ENCODE data around the gene LAMB4.

DNA sequence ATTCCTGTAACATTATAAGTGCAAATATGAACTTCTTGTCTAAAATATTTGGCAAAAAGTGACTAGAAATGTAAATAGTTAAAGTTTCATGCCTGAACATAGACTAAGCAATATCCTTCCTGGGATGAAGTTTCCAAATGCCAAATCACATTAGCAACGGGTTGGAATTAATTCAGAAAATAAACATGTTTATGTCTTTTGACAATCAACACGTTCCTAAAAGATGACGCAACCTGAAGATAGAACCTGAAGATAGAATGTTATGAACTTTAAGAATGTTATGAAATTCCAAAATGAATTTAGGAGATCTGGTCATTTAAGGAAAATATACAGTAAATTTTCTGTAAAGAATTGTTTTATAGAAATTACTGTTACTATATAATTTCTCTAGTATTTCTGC is 9.2 kb downstream of the LAMB4 start:
- TF ChIP-seq POLR2A (IDR thresholded peaks at IDR 0.05), result no peak
- TF ChIP-seq, protein P1, sequence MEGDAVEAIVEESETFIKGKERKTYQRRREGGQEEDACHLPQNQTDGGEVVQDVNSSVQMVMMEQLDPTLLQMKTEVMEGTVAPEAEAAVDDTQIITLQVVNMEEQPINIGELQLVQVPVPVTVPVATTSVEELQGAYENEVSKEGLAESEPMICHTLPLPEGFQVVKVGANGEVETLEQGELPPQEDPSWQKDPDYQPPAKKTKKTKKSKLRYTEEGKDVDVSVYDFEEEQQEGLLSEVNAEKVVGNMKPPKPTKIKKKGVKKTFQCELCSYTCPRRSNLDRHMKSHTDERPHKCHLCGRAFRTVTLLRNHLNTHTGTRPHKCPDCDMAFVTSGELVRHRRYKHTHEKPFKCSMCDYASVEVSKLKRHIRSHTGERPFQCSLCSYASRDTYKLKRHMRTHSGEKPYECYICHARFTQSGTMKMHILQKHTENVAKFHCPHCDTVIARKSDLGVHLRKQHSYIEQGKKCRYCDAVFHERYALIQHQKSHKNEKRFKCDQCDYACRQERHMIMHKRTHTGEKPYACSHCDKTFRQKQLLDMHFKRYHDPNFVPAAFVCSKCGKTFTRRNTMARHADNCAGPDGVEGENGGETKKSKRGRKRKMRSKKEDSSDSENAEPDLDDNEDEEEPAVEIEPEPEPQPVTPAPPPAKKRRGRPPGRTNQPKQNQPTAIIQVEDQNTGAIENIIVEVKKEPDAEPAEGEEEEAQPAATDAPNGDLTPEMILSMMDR (IDR thresholded peaks at IDR 0.05), result no peak

Data from body of pancreas (tissue), 4 donors.